GM12864 (cell line): ENCODE measurements around the gene KCNN3.

Experiments used
- DNase-seq: peaks from one replicate; pipeline ENCODE4 v3.0.0-alpha.2; 2011; ENCODE audit warnings: low read depth
- H3K4me3 ChIP-seq: 2 replicates; pipeline ENCODE4 v1.5.1; 2011; ENCODE audit warnings: mild to moderate bottlenecking, low read depth, low read length, control low read depth
- CTCF ChIP-seq: IDR thresholded peaks from 2 replicates; pipeline ENCODE4 v1.5.1; 2011; ENCODE audit warnings: low read depth, mild to moderate bottlenecking, moderate library complexity, low read length, control low read depth, inconsistent platforms; ENCODE audit errors: missing control alignments

Gene KCNN3

GRCh38 chr1:154906621-154907081 lies 36.6 kb upstream of the KCNN3 start:
- no peak overlapping the region for H3K4me3 ChIP-seq
- peak; percentile 49 for TF ChIP-seq CTCF
- DNase-seq: no peak

- no peak for TF ChIP-seq CTCF
Observed at GRCh38 chr1:154902938-154903566, 33.0 kb upstream of the KCNN3 start.

GRCh38 chr1:154901591-154901990 lies 31.5 kb upstream of the KCNN3 start:
- no peak for DNase-seq
- no peak for TF ChIP-seq CTCF
- H3K4me3 ChIP-seq: no peak overlapping the region

More at GRCh38 chr1:154902938-154903566, 33.0 kb upstream of the KCNN3 start:
- H3K4me3 ChIP-seq: no peak overlapping the region
- DNase-seq: no peak

GRCh38 chr1:154899041-154899440 lies 29.0 kb upstream of the KCNN3 start:
- TF ChIP-seq CTCF: no peak
- no peak for DNase-seq
- no peak overlapping the region for H3K4me3 ChIP-seq

- no peak overlapping the region for H3K4me3 ChIP-seq
- no peak for DNase-seq
- TF ChIP-seq CTCF: no peak
Observed at GRCh38 chr1:154896771-154897286, 26.7 kb upstream of the KCNN3 start.

GRCh38 chr1:154895798-154896197 lies 25.7 kb upstream of the KCNN3 start:
- no peak for TF ChIP-seq CTCF
- DNase-seq: no peak
- H3K4me3 ChIP-seq: no peak overlapping the region

- TF ChIP-seq CTCF: no peak
- H3K4me3 ChIP-seq: no peak overlapping the region
- DNase-seq: no peak
Observed at GRCh38 chr1:154891452-154891851, 21.4 kb upstream of the KCNN3 start.
